HAP-1 (cell line): ENCODE measurements around the gene ANKRD28.
A peak's percentile ranks its signal among the peaks of the same experiment; 100 is the strongest.
"Not testable (repeated sequence)": the region's sequence is repeated elsewhere in the genome, so short reads cannot be mapped to it uniquely, and the experiment has no call there.

Experiments
- DNase-seq, 2 experiments: peaks; one replicate each; pipeline ENCODE4 v3.0.0-alpha.2; 2016 to 2020; ENCODE audit warnings: low spot score in 2 of 2
- H3K27me3 ChIP-seq: fragments of 250-450 bp; sonication (Bioruptor Pico); 2 replicates; pipeline ENCODE4 v1.5.1; 2020; ENCODE audit warnings: low read depth, mild to moderate bottlenecking, moderate library complexity
- H3K36me3 ChIP-seq: fragments of 250-450 bp; sonication (Bioruptor Pico); replicated peaks from 2 replicates; pipeline ENCODE4 v1.5.1; 2020; ENCODE audit warnings: mild to moderate bottlenecking
- H3K4me1 ChIP-seq: fragments of 250-450 bp; sonication (Bioruptor Pico); 2 replicates; pipeline ENCODE4 v1.5.1; 2020; ENCODE audit warnings: mild to moderate bottlenecking
- H3K4me3 ChIP-seq: fragments of 250-450 bp; sonication (Bioruptor Pico); 2 replicates; pipeline ENCODE4 v1.5.1; 2020; ENCODE audit warnings: mild to moderate bottlenecking, moderate library complexity
- H3K9me3 ChIP-seq: fragments of 250-450 bp; sonication (Bioruptor Pico); 2 replicates; pipeline ENCODE4 v1.5.1; 2020; ENCODE audit warnings: mild to moderate bottlenecking, moderate library complexity
- in situ Hi-C: fragments of 300-500 bp; cut with MboI; formaldehyde crosslinking; loops from 3 replicates; pipeline ENCODE4 v1.14.3; 2020; ENCODE audit warnings: low sequenced_read_pairs, inconsistent platforms, mixed read lengths

The ANKRD28 gene

GRCh38 chr3:15797642-15798303, at the start of gene ANKRD28:
Gene ANKRD28, minus strand, starts transcription at chr3:15797979. Its CDS starts 1,458 bp downstream, at chr3:15796521.
- H3K4me1 ChIP-seq = peaks cover 36% of the 10 kb centered on the region
- no peaks in the 10 kb centered on the region for H3K9me3 ChIP-seq
- in situ Hi-C loops = no loop called here
- peak within 1 kb of the TSS; percentile 3 for H3K4me3 ChIP-seq
- H3K36me3 ChIP-seq = no peaks in the 10 kb centered on the region
- H3K27me3 ChIP-seq = no peaks in the 10 kb centered on the region
- peak; percentile 10 to 49 for DNase-seq

GRCh38 chr3:15847239-15847638, 49.5 kb upstream of the ANKRD28 start:
- Histone ChIP-seq H3K9me3 (no peaks in the 10 kb centered on the region), H3K36me3 (no peaks in the 10 kb centered on the region), H3K4me3 (no peak overlapping the region), H3K27me3 (no peaks in the 10 kb centered on the region), H3K4me1 (no peaks in the 10 kb centered on the region)
- DNase-seq = no peak
- in situ Hi-C loops = no loop called here

GRCh38 chr3:15846606-15847005, 48.8 kb upstream of the ANKRD28 start:
- no peaks in the 10 kb centered on the region for H3K4me1 ChIP-seq
- no peaks in the 10 kb centered on the region for H3K9me3 ChIP-seq
- no peaks in the 10 kb centered on the region for H3K27me3 ChIP-seq
- DNase-seq = no peak
- no peaks in the 10 kb centered on the region for H3K36me3 ChIP-seq
- no peak overlapping the region for H3K4me3 ChIP-seq
- in situ Hi-C loops = no loop called here

- H3K4me1 ChIP-seq = no peaks in the 10 kb centered on the region
- H3K4me3 ChIP-seq = no peak overlapping the region
- H3K36me3 ChIP-seq = no peaks in the 10 kb centered on the region
- in situ Hi-C loops = no loop called here
- no peak for DNase-seq
- no peaks in the 10 kb centered on the region for H3K27me3 ChIP-seq
- no peaks in the 10 kb centered on the region for H3K9me3 ChIP-seq
Observed at GRCh38 chr3:15845475-15845874, 47.7 kb upstream of the ANKRD28 start.

- Histone ChIP-seq H3K27me3 (no peaks in the 10 kb centered on the region), H3K4me3 (no peak overlapping the region), H3K36me3 (no peaks in the 10 kb centered on the region), H3K4me1 (no peaks in the 10 kb centered on the region), H3K9me3 (no peaks in the 10 kb centered on the region; the same call in 1 of the 2 replicates)
- in situ Hi-C loops = no loop called here
- no peak for DNase-seq
Observed at GRCh38 chr3:15844889-15845288, 47.1 kb upstream of the ANKRD28 start.

- H3K36me3 ChIP-seq, in situ Hi-C loops, H3K4me1 ChIP-seq, H3K27me3 ChIP-seq, DNase-seq, H3K4me3 ChIP-seq, H3K9me3 ChIP-seq: not testable (repeated sequence)
Observed at GRCh38 chr3:15841091-15841973, 43.6 kb upstream of the ANKRD28 start.

- Histone ChIP-seq H3K27me3 (no peaks in the 10 kb centered on the region), H3K9me3 (no peaks in the 10 kb centered on the region; the same call in 1 of the 2 replicates), H3K4me3 (no peak overlapping the region), H3K4me1 (no peaks in the 10 kb centered on the region), H3K36me3 (no peaks in the 10 kb centered on the region)
- in situ Hi-C loops = no loop called here
- no peak for DNase-seq
Observed at GRCh38 chr3:15839568-15839967, 41.8 kb upstream of the ANKRD28 start.

GRCh38 chr3:15831927-15832326, 34.1 kb upstream of the ANKRD28 start:
- H3K36me3 ChIP-seq = no peaks in the 10 kb centered on the region
- no peak overlapping the region for H3K4me3 ChIP-seq
- no peak for DNase-seq
- no peaks in the 10 kb centered on the region for H3K27me3 ChIP-seq
- H3K9me3 ChIP-seq = no peaks in the 10 kb centered on the region
- no peaks in the 10 kb centered on the region for H3K4me1 ChIP-seq
- in situ Hi-C loops = no loop called here

GRCh38 chr3:15825016-15825415, 27.2 kb upstream of the ANKRD28 start:
- no peak overlapping the region for H3K4me3 ChIP-seq
- no peaks in the 10 kb centered on the region for H3K36me3 ChIP-seq
- in situ Hi-C loops = no loop called here

GRCh38 chr3:15823092-15823491, 25.3 kb upstream of the ANKRD28 start:
- no peaks in the 10 kb centered on the region for H3K27me3 ChIP-seq
- H3K4me1 ChIP-seq = no peaks in the 10 kb centered on the region
- no peaks in the 10 kb centered on the region for H3K36me3 ChIP-seq
- in situ Hi-C loops = no loop called here
- no peak for DNase-seq
- no peak overlapping the region for H3K4me3 ChIP-seq
- H3K9me3 ChIP-seq = no peaks in the 10 kb centered on the region

More at GRCh38 chr3:15825016-15825415, 27.2 kb upstream of the ANKRD28 start:
- Histone ChIP-seq H3K4me1 (no peaks in the 10 kb centered on the region), H3K27me3 (no peaks in the 10 kb centered on the region), H3K9me3 (no peaks in the 10 kb centered on the region)
- no peak for DNase-seq

GRCh38 chr3:15822281-15822680, 24.5 kb upstream of the ANKRD28 start:
- Histone ChIP-seq H3K9me3 (no peaks in the 10 kb centered on the region), H3K4me1 (no peaks in the 10 kb centered on the region), H3K36me3 (no peaks in the 10 kb centered on the region), H3K4me3 (no peak overlapping the region), H3K27me3 (no peaks in the 10 kb centered on the region)
- in situ Hi-C loops = no loop called here
- DNase-seq = no peak

- Histone ChIP-seq H3K9me3 (no peaks in the 10 kb centered on the region), H3K36me3 (no peaks in the 10 kb centered on the region), H3K27me3 (no peaks in the 10 kb centered on the region), H3K4me3 (no peak overlapping the region), H3K4me1 (no peaks in the 10 kb centered on the region)
- in situ Hi-C loops = no loop called here
- no peak for DNase-seq
Observed at GRCh38 chr3:15820911-15821310, 23.1 kb upstream of the ANKRD28 start.

GRCh38 chr3:15819576-15819975, 21.8 kb upstream of the ANKRD28 start:
- Histone ChIP-seq H3K4me1 (no peaks in the 10 kb centered on the region), H3K9me3 (no peaks in the 10 kb centered on the region), H3K27me3 (no peaks in the 10 kb centered on the region), H3K36me3 (no peaks in the 10 kb centered on the region), H3K4me3 (no peak overlapping the region)
- in situ Hi-C loops = no loop called here
- DNase-seq = no peak

- Histone ChIP-seq H3K4me1 (no peaks in the 10 kb centered on the region), H3K27me3 (no peaks in the 10 kb centered on the region), H3K36me3 (no peaks in the 10 kb centered on the region), H3K4me3 (no peak overlapping the region), H3K9me3 (no peaks in the 10 kb centered on the region)
- DNase-seq = no peak
- in situ Hi-C loops = no loop called here
Observed at GRCh38 chr3:15819043-15819442, 21.3 kb upstream of the ANKRD28 start.
